Activated T-helper 9 cell treated with anti-CD3 and anti-CD28 coated beads, Interleukin-2, amount 50 U/mL, for 16 hours (primary cell): ENCODE data around the gene FCF1.

Experiments used
- DNase-seq: peaks from one replicate; pipeline ENCODE4 v3.0.0-alpha.2; 2020; ENCODE audit warnings: low read depth

Gene FCF1

DNA sequence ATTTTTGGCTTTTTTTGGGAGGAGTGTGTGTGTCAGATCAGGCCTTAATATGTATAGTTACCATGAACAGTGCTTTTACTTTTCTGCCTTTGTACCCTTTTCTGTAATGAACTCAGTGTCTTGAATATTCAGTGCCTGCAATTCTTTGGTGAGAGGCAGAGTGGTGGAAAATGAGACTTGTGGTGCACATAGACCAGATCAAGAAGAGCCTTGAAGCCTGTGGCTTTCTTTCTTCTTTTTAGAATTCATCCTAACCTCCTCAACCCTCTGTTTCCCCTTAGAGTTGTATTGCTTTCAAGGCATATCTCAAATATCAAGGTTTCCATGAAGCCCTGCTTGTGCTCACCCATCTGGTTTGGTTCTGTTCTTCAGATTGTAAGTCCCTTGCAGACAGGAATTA lies 52.8 kb downstream of the FCF1 start:
- no peak for DNase-seq

DNA sequence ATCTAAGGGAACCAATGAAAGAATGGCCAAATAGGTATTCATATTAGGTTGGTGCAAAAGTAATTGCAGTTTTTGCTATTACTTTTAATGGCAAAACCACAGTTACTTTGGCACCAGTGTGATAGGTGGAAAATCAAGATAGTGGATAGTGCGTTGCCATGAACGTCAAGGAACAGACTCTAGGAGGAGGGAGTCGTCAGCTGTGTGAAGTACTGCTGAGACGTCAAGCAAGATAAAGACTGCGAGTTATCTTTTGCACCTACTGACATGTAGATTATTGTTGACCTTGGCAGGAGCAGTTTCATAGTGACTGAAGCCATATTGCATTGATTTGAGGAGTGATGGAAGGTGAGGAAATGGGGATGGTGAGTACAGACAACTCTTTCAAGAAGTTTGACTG lies 58.5 kb downstream of the FCF1 start:
- DNase-seq, result no peak

DNA sequence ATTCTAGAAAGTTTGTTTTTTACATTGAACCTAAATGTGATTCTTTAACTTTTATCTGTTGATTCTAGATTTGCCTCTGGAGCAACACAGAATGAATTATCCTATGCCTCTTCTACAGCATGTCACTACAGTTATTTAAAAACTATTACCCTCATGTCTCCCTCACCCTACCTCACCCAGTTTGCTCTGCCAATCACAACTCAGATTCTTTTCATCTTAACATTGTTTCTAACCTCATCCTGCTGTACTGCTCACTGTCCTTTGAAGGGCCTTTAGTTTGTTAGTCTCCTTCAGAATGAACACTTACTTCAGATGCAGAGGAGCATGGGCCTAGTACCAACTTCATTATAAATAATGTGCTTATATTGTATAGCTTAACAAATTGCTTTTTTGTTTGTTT lies 71.7 kb downstream of the FCF1 start:
- DNase-seq, result no peak

DNA sequence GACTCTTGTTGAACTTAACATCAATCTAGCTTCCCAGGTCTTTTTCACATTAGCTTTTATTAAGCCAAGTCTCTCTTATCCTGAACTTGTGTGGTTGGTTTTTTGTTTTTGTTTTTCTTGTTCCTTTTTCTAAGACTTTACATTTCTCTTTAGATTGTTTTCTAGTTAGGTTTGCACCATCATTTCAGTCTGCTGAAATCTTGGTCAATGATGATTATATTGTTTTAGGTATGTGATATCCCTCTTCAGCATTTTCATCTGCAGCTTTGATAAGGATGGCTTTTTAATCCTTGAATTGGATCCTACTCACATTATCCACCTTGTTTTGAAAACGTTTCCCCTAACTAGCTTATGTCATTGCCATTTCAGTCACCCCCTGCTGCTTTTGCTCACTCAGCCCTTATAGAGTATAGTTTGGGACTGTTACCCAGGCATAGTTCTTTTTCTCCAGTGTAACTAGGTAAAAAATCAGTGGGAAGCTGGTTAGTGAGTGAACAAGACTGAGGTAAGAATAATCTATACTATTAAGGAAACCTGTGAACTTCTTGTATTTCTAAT lies 72.2 kb downstream of the FCF1 start:
- no peak for DNase-seq

DNA sequence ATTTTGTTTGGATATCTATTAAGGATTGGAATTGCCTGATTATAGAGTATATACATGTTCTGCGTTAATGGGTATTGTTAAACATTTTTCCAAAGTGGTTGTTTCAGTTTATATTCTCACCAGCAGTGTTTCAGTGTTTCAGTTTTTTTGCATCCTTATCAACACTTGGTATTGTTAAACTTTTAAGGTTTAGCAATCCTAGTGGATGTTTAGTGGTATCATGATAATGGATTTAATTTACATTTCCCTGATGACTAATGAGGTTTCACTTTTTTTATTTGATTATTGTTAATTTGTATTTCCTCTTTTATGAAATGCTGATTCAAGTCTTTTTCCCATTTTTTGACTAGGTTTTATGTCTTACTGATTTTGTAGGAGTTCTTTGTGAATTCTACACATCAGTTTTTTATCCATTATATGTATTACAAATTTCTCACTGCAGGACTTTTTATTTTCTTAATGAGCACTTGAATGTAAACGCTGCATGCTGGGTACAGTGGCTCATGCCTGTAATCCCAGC lies 73.9 kb downstream of the FCF1 start:
- DNase-seq, result no peak
